Endothelial cell of umbilical vein (primary cell): Measurements from ENCODE around the gene CDC7. TPM values are rescaled to one million over a fixed set of nuclear protein-coding genes. Genes with fewer than 3 reads are reported as not detected.

Experiments
- BruUV-seq: library from RNA; stranded (reverse); fragments of 400-500 nt; replicated peaks from 2 replicates; lab custom pipeline; 2021; lab: Mats Ljungman, UMichigan
- CTCF ChIA-PET: fragments of 300-600, 350-600 bp; sonication (Branson Sonifier 250); formaldehyde crosslinking; loops from one replicate; lab custom pipeline; 2021; ENCODE audit warnings: antibody characterized with exemption, inconsistent platforms; lab: Charles Lee
- POLR2A ChIA-PET: fragments of 300-600, 350-600 bp; sonication (Branson Sonifier 250); formaldehyde crosslinking; loops from one replicate; lab custom pipeline; 2021; ENCODE audit warnings: antibody characterized with exemption, inconsistent platforms; lab: Charles Lee
- DNase-seq: peaks from one replicate; pipeline ENCODE4 v3.0.0-alpha.2; 2011; ENCODE audit warnings: low read depth, low spot score
- FAIRE-seq: peaks from 2 replicates; lab custom pipeline; 2011; peaks lifted over from hg19 to GRCh38; lab: Jason Lieb, UNC
- H2AFZ ChIP-seq: 2 replicates; pipeline ENCODE4 v1.6.0; 2012; ENCODE audit warnings: low read depth, low read length, control low read depth, inconsistent platforms
- H3K27ac ChIP-seq: 2 replicates; pipeline ENCODE4 v1.5.1; 2011; ENCODE audit warnings: low read depth, mild to moderate bottlenecking, control low read depth, low read length, moderate library complexity; ENCODE audit not compliant: insufficient read depth
- H3K27me3 ChIP-seq, 2 experiments: 2 replicates each; pipeline versions ENCODE4 v1.6.0 to v1.6.1; 2011; ENCODE audit warnings: low read length in 2 of 2, mixed read lengths in 1 of 2; ENCODE audit not compliant: control insufficient read depth in 2 of 2, insufficient read depth in 2 of 2
- H3K36me3 ChIP-seq, 2 experiments: 2 replicates in 1 of 2; 3 replicates in 1 of 2; pipeline ENCODE4 v1.5.1; 2011; ENCODE audit warnings: low read length in 2 of 2, mild to moderate bottlenecking in 1 of 2, moderate library complexity in 1 of 2; ENCODE audit not compliant: control insufficient read depth in 2 of 2, insufficient read depth in 2 of 2; ENCODE audit errors: extremely low read depth in 1 of 2
- H3K4me1 ChIP-seq: 3 replicates; pipeline ENCODE4 v1.5.1; 2011; ENCODE audit warnings: mild to moderate bottlenecking, low read length; ENCODE audit not compliant: control insufficient read depth, insufficient read depth; ENCODE audit errors: extremely low read depth
- H3K4me2 ChIP-seq: 2 replicates; pipeline ENCODE4 v1.6.1; 2011; ENCODE audit warnings: low read length, control low read depth, mixed read lengths; ENCODE audit not compliant: insufficient read depth
- H3K4me3 ChIP-seq, 3 experiments: fragments of 200-600 bp in 1 of 3; sonication (generic), shearing (Covaris generic) in 1 of 3; replicated peaks in 1 of 3; 2 replicates each; pipeline ENCODE4 v1.5.1; 2011 to 2016; ENCODE audit warnings: control low read depth in 3 of 3, low read length in 3 of 3, mild to moderate bottlenecking in 2 of 3, inconsistent platforms in 1 of 3, low read depth in 1 of 3, moderate library complexity in 1 of 3; ENCODE audit not compliant: insufficient read depth in 1 of 3
- H3K79me2 ChIP-seq: 2 replicates; pipeline ENCODE4 v1.6.0; 2012; ENCODE audit warnings: low read length, inconsistent platforms; ENCODE audit not compliant: control insufficient read depth, insufficient read depth
- H3K9ac ChIP-seq: replicated peaks from 2 replicates; pipeline ENCODE3; 2011; ENCODE audit warnings: low read length, control low read depth; ENCODE audit not compliant: insufficient read depth; ENCODE audit errors: extremely low read depth
- H3K9me1 ChIP-seq: replicated peaks from 3 replicates; pipeline ENCODE4 v1.6.0; 2011; ENCODE audit warnings: mild to moderate bottlenecking, low read length; ENCODE audit not compliant: control insufficient read depth, insufficient read depth; ENCODE audit errors: extremely low read depth
- H3K9me3 ChIP-seq: replicated peaks from 2 replicates; pipeline ENCODE4 v1.5.1; 2012; ENCODE audit warnings: low read length, inconsistent platforms; ENCODE audit not compliant: control insufficient read depth, insufficient read depth
- H4K20me1 ChIP-seq: replicated peaks from 2 replicates; pipeline ENCODE3; 2011; ENCODE audit warnings: mild to moderate bottlenecking, low read length; ENCODE audit not compliant: control insufficient read depth, insufficient read depth; ENCODE audit errors: extremely low read depth
- EZH2 ChIP-seq: IDR thresholded peaks from 2 replicates; pipeline ENCODE4 v1.6.1; 2012; ENCODE audit warnings: borderline replicate concordance, low read depth, mild to moderate bottlenecking, moderate library complexity, low read length, inconsistent platforms; ENCODE audit not compliant: severe bottlenecking
- FOS ChIP-seq: IDR thresholded peaks from 2 replicates; pipeline ENCODE4 v1.6.1; 2011; ENCODE audit warnings: mild to moderate bottlenecking, low read length, moderate library complexity, borderline replicate concordance; ENCODE audit not compliant: insufficient read depth
- GATA2 ChIP-seq: IDR thresholded peaks from 2 replicates; pipeline ENCODE4 v1.7.0; 2011; ENCODE audit warnings: low read depth, mild to moderate bottlenecking, moderate library complexity, mixed read lengths, low read length; ENCODE audit not compliant: insufficient read length, insufficient read depth
- JUN ChIP-seq: IDR thresholded peaks from 2 replicates; pipeline ENCODE4 v1.6.1; 2011; ENCODE audit warnings: borderline replicate concordance, low read depth; ENCODE audit not compliant: insufficient read length, insufficient read depth
- MYC ChIP-seq: IDR thresholded peaks from one replicate; pipeline ENCODE4 v1.6.1; 2011; ENCODE audit warnings: mild to moderate bottlenecking, low read depth, low read length
- POLR2A ChIP-seq: IDR thresholded peaks from 2 replicates; pipeline ENCODE4 v1.6.1; 2012; ENCODE audit warnings: low read depth, mild to moderate bottlenecking, control low read depth, low read length
- POLR2AphosphoS5 ChIP-seq: IDR thresholded peaks from 2 replicates; pipeline ENCODE4 v1.6.1; 2012; ENCODE audit warnings: low read depth, mild to moderate bottlenecking, control low read depth, low read length, moderate library complexity; ENCODE audit not compliant: insufficient read depth
- dilution Hi-C: fragments of 300-500 bp; cut with MboI; formaldehyde crosslinking; loops from one replicate; pipeline ENCODE4 v1.15.0; 2019; ENCODE audit warnings: low sequenced_read_pairs; ENCODE audit not compliant: extremely low pct_ligation_motif_present
- intact Hi-C: fragments of 100-400 bp; cut with micrococcal nuclease; formaldehyde crosslinking; loops from one replicate; pipeline ENCODE4 v1.10.0; 2022
- polyA plus RNA-seq, 4 experiments: library from polyadenylated mRNA; depleted of rRNA in 3 of 4; stranded (reverse) in 3 of 4; unstranded in 1 of 4; fragments of >200 nt; gene quantifications; 2 replicates each; pipeline versions ENCODE4 v1.2.1 to v1.2.3, GENCODE V29; 2011 to 2012; ENCODE audit warnings: missing spikeins in 1 of 4
- total RNA-seq: library from RNA; stranded (reverse); gene quantifications from 2 replicates; pipeline ENCODE4 v1.2.3, GENCODE V29; 2021
- TF ChIP-seq, protein P1 (sequence below), 2 donors: IDR thresholded peaks; 1 replicate in 1 of 2; 2 replicates in 1 of 2; pipeline ENCODE4 v1.5.1; 2011; ENCODE audit warnings: low read length in 2 of 2, mild to moderate bottlenecking in 2 of 2, moderate library complexity in 2 of 2, control low read depth in 1 of 2, inconsistent platforms in 1 of 2, low read depth in 1 of 2; ENCODE audit not compliant: insufficient read depth in 1 of 2; ENCODE audit errors: extremely low read depth in 1 of 2
- TF ChIP-seq, protein P2 (sequence below): IDR thresholded peaks from 2 replicates; pipeline ENCODE4 v1.6.1; 2011; ENCODE audit not compliant: insufficient read depth, insufficient read length

CDC7 gene
- total and polyA plus RNA-seq, 2 donors (not counting 3 experiments of a cell fraction or from before 2014, with no cell fraction given): 3.9 to 11.7 TPM

DNA sequence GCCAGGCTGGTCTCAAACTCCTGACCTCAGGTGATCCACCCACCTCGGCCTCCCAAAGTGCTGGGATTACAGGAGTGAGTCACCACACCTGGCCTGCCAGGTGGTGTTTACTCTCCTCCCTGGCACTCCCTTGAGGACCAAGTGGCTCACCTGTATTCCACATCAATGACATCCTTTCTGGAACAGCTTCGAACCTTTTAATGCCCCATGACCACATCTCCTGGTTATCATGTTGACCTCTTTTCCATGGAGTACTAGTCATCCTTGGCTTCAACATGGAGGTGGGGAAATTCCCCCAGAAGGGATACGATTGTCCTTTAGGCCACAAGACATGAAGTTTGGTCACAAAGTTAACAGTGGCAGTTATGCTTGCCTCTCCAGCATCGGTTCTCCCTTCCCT, 66.9 kb downstream of the CDC7 start:
- Histone ChIP-seq H4K20me1 (no peaks in the 10 kb centered on the region), H3K36me3 (no peaks in the 10 kb centered on the region), H3K27me3 (no peaks in the 10 kb centered on the region), H3K4me3 (no peak overlapping the region), H2AFZ (no peak overlapping the region), H3K9ac (no peak overlapping the region), H3K9me1 (no peaks in the 10 kb centered on the region), H3K27ac (no peak overlapping the region), H3K4me2 (no peak overlapping the region), H3K9me3 (no peaks in the 10 kb centered on the region), H3K4me1 (peaks cover 23% of the 10 kb centered on the region), H3K79me2 (no peaks in the 10 kb centered on the region)
- CTCF ChIA-PET: no interaction called here
- dilution Hi-C loops: no loop called here
- POLR2A ChIA-PET: no interaction called here
- BruUV-seq: no TSS peak
- DNase-seq: no peak
- no peak for FAIRE-seq
- no peak for TF ChIP-seq FOS
- TF ChIP-seq, protein P1, sequence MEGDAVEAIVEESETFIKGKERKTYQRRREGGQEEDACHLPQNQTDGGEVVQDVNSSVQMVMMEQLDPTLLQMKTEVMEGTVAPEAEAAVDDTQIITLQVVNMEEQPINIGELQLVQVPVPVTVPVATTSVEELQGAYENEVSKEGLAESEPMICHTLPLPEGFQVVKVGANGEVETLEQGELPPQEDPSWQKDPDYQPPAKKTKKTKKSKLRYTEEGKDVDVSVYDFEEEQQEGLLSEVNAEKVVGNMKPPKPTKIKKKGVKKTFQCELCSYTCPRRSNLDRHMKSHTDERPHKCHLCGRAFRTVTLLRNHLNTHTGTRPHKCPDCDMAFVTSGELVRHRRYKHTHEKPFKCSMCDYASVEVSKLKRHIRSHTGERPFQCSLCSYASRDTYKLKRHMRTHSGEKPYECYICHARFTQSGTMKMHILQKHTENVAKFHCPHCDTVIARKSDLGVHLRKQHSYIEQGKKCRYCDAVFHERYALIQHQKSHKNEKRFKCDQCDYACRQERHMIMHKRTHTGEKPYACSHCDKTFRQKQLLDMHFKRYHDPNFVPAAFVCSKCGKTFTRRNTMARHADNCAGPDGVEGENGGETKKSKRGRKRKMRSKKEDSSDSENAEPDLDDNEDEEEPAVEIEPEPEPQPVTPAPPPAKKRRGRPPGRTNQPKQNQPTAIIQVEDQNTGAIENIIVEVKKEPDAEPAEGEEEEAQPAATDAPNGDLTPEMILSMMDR (IDR thresholded peaks at IDR 0.05; ENCODE audit: extremely low read depth in 1 of 2, insufficient read depth in 1 of 2, low read depth in 1 of 2, low read length in 2 of 2): no peak
- TF ChIP-seq EZH2: no peak
- no peak for TF ChIP-seq JUN
- TF ChIP-seq GATA2: no peak
- no peak for TF ChIP-seq MYC
- no peak for TF ChIP-seq POLR2A
- TF ChIP-seq, protein P2, sequence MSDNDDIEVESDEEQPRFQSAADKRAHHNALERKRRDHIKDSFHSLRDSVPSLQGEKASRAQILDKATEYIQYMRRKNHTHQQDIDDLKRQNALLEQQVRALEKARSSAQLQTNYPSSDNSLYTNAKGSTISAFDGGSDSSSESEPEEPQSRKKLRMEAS: no peak
- no peak for TF ChIP-seq POLR2AphosphoS5
- intact Hi-C loops: no loop called here
